SJCRH30 (cell line): ENCODE data around the gene GPR137C. TPM values are rescaled to one million over a fixed set of nuclear protein-coding genes. Genes with fewer than 3 reads are reported as not detected.
A peak's percentile ranks its signal among the peaks of the same experiment; 100 is the strongest.
"Not testable (repeated sequence)": the region's sequence is repeated elsewhere in the genome, so short reads cannot be mapped to it uniquely, and the experiment has no call there.

Source experiments
- DNase-seq, 2 experiments: peaks; one replicate each; pipeline ENCODE4 v3.0.0-alpha.2; 2015 to 2020
- H3K27ac ChIP-seq: fragments of 250-450 bp; sonication (Bioruptor Pico); 2 replicates; pipeline ENCODE4 v1.5.1; 2020; ENCODE audit warnings: mild to moderate bottlenecking, moderate library complexity
- H3K27me3 ChIP-seq: fragments of 250-450 bp; sonication (Bioruptor Pico); 2 replicates; pipeline ENCODE4 v1.5.1; 2020; ENCODE audit warnings: mild to moderate bottlenecking, moderate library complexity
- H3K36me3 ChIP-seq: fragments of 250-450 bp; sonication (Bioruptor Pico); 2 replicates; pipeline ENCODE4 v1.5.1; 2020; ENCODE audit warnings: mild to moderate bottlenecking, moderate library complexity
- H3K4me1 ChIP-seq: fragments of 250-450 bp; sonication (Bioruptor Pico); 2 replicates; pipeline ENCODE4 v1.5.1; 2020; ENCODE audit warnings: mild to moderate bottlenecking, moderate library complexity
- H3K4me3 ChIP-seq: fragments of 250-450 bp; sonication (Bioruptor Pico); 2 replicates; pipeline ENCODE4 v1.5.1; 2020; ENCODE audit warnings: mild to moderate bottlenecking, moderate library complexity
- H3K9me3 ChIP-seq: fragments of 250-450 bp; sonication (Bioruptor Pico); replicated peaks from 2 replicates; pipeline ENCODE4 v1.5.1; 2020; ENCODE audit warnings: mild to moderate bottlenecking, moderate library complexity
- total RNA-seq: library from RNA; depleted of rRNA; stranded (reverse); fragments of >200 nt; shearing (Covaris generic); gene quantifications from 2 replicates; pipeline ENCODE4 v1.2.3, GENCODE V29; 2014

GPR137C gene
- total RNA-seq, 1 experiment from 2014 or later: 2.7 TPM

DNA sequence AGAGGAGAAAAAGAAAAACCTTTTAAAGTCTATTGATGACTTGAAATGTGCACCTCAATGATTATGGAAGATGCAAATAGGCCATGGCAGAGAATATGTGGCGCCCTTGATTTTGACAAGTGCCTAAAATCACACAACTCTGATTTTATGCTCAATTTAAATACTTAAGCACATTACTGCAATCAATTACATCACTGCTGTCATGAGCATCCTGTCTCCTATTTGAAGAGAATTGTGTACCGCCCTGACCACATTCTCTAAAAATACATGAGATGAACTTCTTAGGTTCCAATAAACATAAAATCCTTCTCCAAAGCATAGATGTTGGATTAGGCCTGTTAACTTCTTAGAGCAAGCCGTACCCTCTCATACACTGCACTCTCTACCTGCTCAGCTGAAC lies 2.0 kb upstream of the GPR137C start:
- no peak for DNase-seq
- peaks cover 3% of the 10 kb centered on the region; the same call in 1 of the 2 replicates for H3K4me1 ChIP-seq
- no peaks in the 10 kb centered on the region for H3K27me3 ChIP-seq
- no peak overlapping the region for H3K27ac ChIP-seq
- no peak overlapping the region for H3K4me3 ChIP-seq
- H3K36me3 ChIP-seq: no peaks in the 10 kb centered on the region
- H3K9me3 ChIP-seq: no peaks in the 10 kb centered on the region

DNA sequence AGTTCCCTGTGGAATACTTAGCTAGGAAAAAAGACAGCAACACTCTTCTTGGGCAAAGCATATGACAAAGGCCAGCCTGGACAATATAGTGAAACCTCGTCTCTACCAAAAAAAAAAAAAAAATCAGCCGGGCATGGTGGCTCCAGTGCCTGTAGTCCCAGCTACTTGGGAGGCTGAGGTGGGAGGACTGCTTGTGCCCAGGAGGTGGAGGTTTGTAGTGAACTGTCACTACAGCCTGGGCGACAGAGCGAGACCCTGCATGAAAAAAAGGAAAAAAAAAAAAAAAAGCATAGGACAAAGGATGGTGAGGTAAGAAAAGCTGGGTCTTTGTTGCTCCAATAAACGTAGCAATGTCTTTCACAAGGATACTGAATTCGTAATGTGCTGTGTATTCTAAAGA lies 1.4 kb upstream of the GPR137C start:
- no peak overlapping the region for H3K27ac ChIP-seq

DNA sequence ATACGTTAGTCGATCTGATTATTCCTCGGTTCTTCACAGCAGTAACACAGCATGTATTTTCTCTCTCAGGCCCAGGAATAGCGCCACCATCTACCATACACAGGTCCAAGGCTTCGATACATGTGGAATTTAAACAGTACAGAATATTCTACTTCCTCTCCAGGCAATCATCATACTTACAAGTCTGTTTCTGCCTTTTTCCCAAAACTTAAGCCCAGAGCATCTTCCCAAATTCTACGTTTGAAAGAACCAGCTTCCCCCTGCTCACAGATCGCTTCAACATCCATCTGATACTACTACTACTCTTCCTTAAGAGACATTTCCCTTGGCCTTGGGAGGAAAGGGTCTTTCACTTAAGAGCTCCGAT lies 957 bp upstream of the GPR137C start:
- Histone ChIP-seq H3K27me3 (no peaks in the 10 kb centered on the region), H3K4me3 (peak overlapping the region; percentile 73), H3K27ac (peak overlapping the region; percentile 14; the same call in 1 of the 2 replicates), H3K4me1 (peaks cover 3% of the 10 kb centered on the region; the same call in 1 of the 2 replicates), H3K36me3 (no peaks in the 10 kb centered on the region), H3K9me3 (no peaks in the 10 kb centered on the region)
- peak in 1 of 2 experiments; percentile 38 for DNase-seq

More for the DNA sequence above, 1.4 kb upstream of the GPR137C start:
- DNase-seq: peak in 1 of 2 experiments; percentile 4
- peaks cover 3% of the 10 kb centered on the region; the same call in 1 of the 2 replicates for H3K4me1 ChIP-seq
- H3K27me3 ChIP-seq: no peaks in the 10 kb centered on the region
- peak overlapping the region; percentile 73 for H3K4me3 ChIP-seq
- H3K36me3 ChIP-seq: no peaks in the 10 kb centered on the region
- H3K9me3 ChIP-seq: no peaks in the 10 kb centered on the region

DNA sequence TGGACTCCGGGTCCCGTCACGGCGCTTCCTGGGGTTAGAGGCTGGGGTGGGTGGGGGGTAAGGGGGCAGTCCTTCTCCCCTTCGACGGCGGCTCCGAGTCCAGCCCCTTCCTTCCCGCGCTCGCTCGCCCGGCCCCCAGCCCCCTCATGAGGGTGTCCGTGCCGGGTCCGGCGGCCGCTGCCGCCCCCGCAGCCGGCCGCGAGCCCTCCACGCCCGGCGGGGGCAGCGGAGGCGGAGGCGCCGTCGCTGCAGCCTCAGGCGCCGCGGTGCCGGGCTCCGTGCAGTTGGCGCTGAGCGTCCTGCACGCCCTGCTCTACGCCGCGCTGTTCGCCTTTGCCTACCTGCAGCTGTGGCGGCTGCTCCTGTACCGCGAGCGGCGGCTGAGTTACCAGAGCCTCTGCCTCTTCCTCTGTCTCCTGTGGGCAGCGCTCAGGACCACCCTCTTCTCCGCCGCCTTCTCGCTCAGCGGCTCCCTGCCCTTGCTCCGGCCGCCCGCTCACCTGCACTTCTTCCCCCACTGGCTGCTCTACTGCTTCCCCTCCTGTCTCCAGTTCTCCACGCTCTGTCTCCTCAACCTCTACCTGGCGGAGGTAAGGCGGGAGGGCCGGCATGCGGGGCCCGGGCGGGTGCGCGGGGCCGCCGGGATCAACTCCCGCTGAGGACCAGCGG lies 500 bp downstream of the GPR137C start:
- peaks cover 3% of the 10 kb centered on the region; the same call in 1 of the 2 replicates for H3K4me1 ChIP-seq
- H3K27ac ChIP-seq: peak overlapping the region; percentile 49; the same call in 1 of the 2 replicates
- no peaks in the 10 kb centered on the region for H3K9me3 ChIP-seq
- H3K4me3 ChIP-seq: peak overlapping the region; percentile 73
- peak; percentile 54 to 58 for DNase-seq
- H3K27me3 ChIP-seq: no peaks in the 10 kb centered on the region
- H3K36me3 ChIP-seq: no peaks in the 10 kb centered on the region

DNA sequence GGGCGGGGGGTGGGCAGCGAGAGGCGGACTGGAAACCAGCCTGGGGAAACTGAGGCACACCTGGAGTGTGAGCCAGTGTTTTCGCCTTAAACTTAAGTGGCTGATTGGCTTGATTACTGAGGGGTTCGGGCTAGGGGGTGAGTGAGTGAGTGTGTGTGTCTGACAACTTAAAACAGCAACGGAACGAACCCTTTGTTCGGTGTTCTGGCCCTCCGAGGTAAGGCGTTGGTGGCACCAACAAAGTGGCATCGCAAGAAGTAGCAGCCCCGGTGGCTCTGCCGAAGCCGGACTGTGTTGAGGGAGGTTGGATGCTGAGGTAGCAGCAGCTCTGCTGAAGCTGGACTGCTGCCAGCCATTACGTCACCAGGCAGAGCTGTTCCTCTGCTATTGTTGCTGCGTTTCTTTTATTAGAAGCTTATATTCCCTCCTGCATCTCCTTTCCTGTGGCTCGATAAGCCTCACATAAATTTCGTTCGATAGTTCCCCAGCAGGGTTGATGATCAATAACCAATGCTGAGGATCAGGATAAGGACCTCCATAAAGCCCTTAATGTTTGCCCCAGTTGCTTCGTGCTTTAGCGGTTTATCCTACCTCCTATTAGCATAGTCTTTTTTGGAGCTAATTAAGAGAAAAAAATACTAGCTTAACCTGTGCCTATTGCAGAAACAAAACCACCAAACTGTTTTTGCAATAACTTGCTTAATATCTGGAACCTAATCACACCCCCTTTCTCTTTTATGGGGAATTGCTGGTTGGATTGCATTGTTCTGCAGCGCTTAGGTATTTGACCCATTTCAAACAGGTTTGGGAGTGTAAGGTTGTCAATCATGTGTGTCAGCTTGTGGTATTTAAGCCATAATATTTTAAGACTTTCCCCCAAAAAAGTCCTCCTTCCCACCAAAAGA lies 1.3 kb downstream of the GPR137C start:
- Histone ChIP-seq H3K9me3 (no peaks in the 10 kb centered on the region; the same call in 1 of the 2 replicates), H3K27me3 (no peaks in the 10 kb centered on the region), H3K36me3 (no peaks in the 10 kb centered on the region), H3K27ac (peak overlapping the region; percentile 49; the same call in 1 of the 2 replicates), H3K4me3 (peak overlapping the region; percentile 73), H3K4me1 (peaks cover 3% of the 10 kb centered on the region; the same call in 1 of the 2 replicates)
- peak; percentile 84 to 88 for DNase-seq

DNA sequence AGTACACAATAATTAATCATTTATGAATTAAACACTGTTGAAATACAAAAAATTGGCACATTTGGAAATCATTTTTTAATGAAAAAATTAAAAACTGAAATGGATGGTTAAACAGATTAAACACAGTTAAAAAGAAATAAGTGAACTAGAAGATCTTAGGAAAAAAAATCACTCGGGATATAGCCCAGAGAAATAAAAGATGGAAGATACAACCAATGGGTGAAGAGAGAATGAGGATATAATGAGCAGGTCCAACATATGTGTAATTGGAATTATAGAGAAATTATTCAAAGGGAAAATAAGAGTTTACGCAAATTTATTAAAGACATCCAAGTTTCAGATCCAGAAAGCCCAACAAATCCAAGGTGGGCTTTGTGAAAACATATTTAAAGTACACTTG lies 6.1 kb downstream of the GPR137C start:
- no peak for DNase-seq
- no peaks in the 10 kb centered on the region for H3K27me3 ChIP-seq
- H3K36me3 ChIP-seq: no peaks in the 10 kb centered on the region; the same call in 1 of the 2 replicates
- H3K4me1 ChIP-seq: peaks cover 3% of the 10 kb centered on the region; the same call in 1 of the 2 replicates
- no peaks in the 10 kb centered on the region; the same call in 1 of the 2 replicates for H3K9me3 ChIP-seq
- H3K4me3 ChIP-seq: no peak overlapping the region
- H3K27ac ChIP-seq: no peak overlapping the region

DNA sequence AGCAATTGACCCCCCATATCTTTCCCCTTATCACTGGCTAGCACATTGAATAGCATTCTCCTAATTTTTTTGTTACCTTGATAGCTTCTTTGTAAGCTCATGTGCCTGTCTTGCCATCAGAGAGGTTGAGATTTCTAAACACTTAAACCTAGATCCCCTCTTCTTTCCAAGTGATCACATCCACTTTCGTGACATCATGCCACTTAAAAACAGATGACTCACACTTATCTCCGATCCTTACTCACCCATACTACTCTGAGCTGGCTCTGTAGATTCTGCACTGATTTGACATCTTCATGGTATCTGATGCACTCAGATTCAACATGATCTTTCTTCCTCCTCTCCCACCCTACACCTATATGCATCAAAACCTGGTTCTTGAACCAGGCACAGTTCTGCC lies 10.5 kb downstream of the GPR137C start:
- no peak for DNase-seq
- Histone ChIP-seq H3K27ac (no peak overlapping the region), H3K36me3 (no peaks in the 10 kb centered on the region; the same call in 1 of the 2 replicates), H3K9me3 (no peaks in the 10 kb centered on the region; the same call in 1 of the 2 replicates), H3K4me1 (no peaks in the 10 kb centered on the region), H3K27me3 (no peaks in the 10 kb centered on the region), H3K4me3 (no peak overlapping the region)

DNA sequence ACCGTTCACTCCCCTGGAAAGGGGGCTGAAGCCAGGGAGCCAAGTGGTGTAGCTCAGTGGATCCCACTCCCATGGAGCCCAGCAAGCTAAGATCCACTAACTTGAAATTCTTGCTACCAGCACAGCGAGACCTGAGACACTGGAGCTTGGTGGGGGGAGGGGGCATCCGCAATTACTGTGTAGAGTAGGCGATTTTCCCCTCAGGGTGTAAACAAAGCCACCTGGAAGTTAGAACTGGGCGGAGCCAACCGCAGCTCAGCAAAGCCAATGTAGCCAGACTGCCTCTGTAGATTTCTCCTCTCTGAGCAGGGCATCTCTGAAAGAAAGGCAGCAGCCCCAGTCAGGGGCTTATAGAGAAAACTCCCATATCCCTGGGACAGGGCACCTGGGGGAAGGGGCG lies 15.8 kb downstream of the GPR137C start:
- peaks cover 14% of the 10 kb centered on the region for H3K9me3 ChIP-seq
- not testable (repeated sequence) for H3K4me3 ChIP-seq, H3K4me1 ChIP-seq, H3K27me3 ChIP-seq, DNase-seq, H3K27ac ChIP-seq, H3K36me3 ChIP-seq

DNA sequence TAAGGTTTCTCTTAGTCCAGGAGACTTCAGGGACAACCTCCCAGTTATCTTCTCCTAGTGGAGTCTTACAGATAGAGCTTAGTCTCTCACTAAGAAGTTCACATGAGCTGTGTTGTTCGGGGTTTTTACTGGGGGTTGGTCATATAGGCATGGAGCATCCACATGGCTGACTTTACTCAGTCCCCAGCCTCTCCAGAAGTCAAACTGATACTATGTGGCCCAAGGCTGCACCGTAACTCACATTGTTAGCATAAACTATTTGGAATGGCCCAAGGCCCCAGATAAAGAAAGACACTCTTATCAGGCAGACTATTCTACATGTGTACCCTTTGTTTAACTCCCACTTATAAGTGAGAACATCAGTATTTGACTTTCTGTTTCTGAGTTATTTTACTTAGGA lies 23.2 kb downstream of the GPR137C start:
- H3K4me1 ChIP-seq: no peaks in the 10 kb centered on the region
- no peak for DNase-seq
- H3K9me3 ChIP-seq: peaks cover 9% of the 10 kb centered on the region

DNA sequence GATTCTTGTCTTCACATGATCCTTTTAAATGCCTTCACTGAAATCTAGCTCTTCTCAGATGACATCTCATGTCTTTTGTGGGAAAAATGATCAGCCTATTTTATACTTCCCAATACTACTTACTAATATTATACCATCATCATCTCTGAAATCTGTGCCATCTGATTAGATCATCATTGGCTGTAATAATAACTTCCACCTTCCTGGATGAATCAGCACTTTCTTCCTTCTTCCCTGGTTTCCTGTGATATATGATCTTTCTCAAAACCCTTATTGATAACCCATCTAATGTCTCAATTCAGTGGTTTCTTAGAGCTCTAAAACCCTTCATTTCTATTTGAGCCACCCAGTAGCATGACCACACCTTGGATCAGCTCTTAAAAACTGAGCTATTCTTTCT lies 30.9 kb downstream of the GPR137C start:
- DNase-seq: no peak
- Histone ChIP-seq H3K9me3 (no peaks in the 10 kb centered on the region), H3K36me3 (no peaks in the 10 kb centered on the region), H3K27me3 (no peaks in the 10 kb centered on the region), H3K4me1 (no peaks in the 10 kb centered on the region), H3K4me3 (no peak overlapping the region), H3K27ac (no peak overlapping the region)

More for the DNA sequence above, 23.2 kb downstream of the GPR137C start:
- H3K27me3 ChIP-seq: no peaks in the 10 kb centered on the region
- H3K27ac ChIP-seq: no peak overlapping the region
- H3K36me3 ChIP-seq: no peaks in the 10 kb centered on the region
- no peak overlapping the region for H3K4me3 ChIP-seq

DNA sequence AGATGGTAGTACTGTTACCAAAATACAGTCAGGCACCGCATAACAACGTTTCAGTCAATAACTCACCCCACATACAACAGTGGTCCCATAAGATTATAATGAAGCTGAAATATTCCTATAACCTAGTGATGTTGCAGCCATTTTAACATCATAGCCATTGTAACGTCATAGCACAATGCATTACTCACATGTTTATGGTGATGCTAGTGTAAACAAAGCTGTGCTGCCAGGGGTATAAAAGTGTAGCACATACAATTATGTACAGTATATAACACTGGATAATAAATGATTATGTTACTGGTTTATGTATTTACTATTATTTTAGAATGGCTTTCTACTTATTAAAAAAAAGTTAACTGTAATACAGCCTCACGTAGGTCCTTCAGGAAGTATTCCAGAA lies 37.0 kb downstream of the GPR137C start:
- H3K4me3 ChIP-seq: no peak overlapping the region
- H3K27ac ChIP-seq: no peak overlapping the region
- H3K27me3 ChIP-seq: no peaks in the 10 kb centered on the region
- H3K9me3 ChIP-seq: no peaks in the 10 kb centered on the region
- no peaks in the 10 kb centered on the region for H3K4me1 ChIP-seq
- H3K36me3 ChIP-seq: no peaks in the 10 kb centered on the region
- DNase-seq: no peak

DNA sequence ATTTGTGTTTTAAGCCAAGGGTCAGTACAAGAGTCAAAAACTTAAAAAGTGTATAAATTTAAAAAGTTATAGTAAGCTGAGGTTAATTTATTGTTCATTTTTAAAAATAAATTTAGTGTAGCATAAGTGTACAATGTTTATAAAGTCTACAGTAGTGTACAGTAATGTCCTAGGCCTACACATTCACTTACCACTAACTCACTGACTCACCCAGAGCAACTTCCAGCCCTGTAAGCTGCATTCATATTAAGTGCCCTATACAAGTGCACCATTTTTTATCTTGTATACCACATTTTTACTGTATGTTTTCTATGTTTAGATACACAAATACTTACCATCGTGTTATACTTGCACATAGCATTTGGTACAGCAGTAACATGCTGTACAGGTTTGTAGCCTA lies 37.7 kb downstream of the GPR137C start:
- no peaks in the 10 kb centered on the region for H3K4me1 ChIP-seq
- no peak overlapping the region for H3K27ac ChIP-seq
- H3K9me3 ChIP-seq: no peaks in the 10 kb centered on the region
- no peaks in the 10 kb centered on the region for H3K36me3 ChIP-seq
- H3K27me3 ChIP-seq: no peaks in the 10 kb centered on the region
- DNase-seq: no peak
- H3K4me3 ChIP-seq: no peak overlapping the region

DNA sequence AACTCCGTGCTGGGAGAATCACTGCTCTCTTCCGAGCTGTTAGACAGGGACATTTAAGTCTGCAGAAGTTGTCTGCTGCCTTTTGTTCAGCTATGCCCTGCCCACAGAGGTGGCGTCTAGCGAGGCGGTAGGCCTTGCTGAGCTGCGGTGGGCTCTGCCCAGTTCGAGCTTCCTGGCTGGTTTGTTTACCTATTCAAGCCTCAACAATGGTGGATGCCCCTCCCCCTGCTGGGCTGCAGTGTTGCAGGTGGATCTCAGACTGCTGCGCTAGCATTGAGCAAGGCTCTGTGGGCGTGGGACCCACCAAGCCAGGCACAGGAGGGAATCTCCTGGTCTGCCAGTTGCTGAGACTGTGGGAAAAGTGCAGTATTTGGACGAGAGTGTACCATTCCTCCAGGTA lies 43.7 kb downstream of the GPR137C start:
- no peak for DNase-seq
- H3K27ac ChIP-seq: no peak overlapping the region
- H3K4me1 ChIP-seq: no peaks in the 10 kb centered on the region
- no peaks in the 10 kb centered on the region for H3K9me3 ChIP-seq
- H3K27me3 ChIP-seq: no peaks in the 10 kb centered on the region
- no peaks in the 10 kb centered on the region for H3K36me3 ChIP-seq
- H3K4me3 ChIP-seq: no peak overlapping the region

DNA sequence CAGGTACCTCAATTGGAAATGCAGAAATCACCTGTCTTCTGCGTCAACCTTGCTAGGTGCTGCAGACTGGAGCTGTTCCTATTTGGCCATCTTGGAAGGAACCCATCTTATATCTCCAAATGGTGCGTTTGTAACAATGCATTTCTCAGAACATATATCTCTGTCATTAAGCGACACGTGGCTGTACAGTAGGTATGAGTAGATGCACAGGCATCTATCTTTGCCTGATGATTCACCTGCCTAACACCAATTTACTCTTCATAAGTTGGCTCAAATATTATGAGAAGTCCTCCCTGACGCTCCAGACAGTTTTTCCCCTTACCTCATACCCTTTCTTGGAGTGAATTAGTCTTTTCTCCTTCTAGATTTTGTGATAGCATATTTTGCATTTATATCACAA lies 44.2 kb downstream of the GPR137C start:
- Histone ChIP-seq H3K27ac (no peak overlapping the region), H3K36me3 (no peaks in the 10 kb centered on the region), H3K4me3 (no peak overlapping the region), H3K4me1 (no peaks in the 10 kb centered on the region), H3K9me3 (no peaks in the 10 kb centered on the region), H3K27me3 (no peaks in the 10 kb centered on the region)
- no peak for DNase-seq

DNA sequence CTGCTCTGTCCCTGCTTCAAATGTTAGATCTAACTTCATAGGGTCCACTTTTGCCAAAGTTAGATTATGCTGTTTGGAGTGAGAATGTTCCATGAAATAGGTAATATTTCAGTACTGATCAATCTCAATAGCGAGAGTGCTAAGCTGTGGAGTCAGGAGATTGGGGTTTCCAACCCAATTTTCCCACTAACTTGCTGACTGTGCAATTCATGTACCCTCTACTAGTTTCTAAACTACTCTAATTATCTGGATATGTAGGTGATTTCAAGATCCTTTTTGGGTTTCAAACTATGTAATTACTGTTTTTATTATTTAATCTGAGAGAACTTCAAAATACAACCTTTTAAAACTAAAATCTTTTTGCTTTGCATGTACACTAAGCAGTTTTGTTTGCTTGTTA lies 45.9 kb downstream of the GPR137C start:
- Histone ChIP-seq H3K4me1 (no peaks in the 10 kb centered on the region), H3K36me3 (no peaks in the 10 kb centered on the region), H3K27me3 (no peaks in the 10 kb centered on the region), H3K27ac (no peak overlapping the region), H3K9me3 (no peaks in the 10 kb centered on the region), H3K4me3 (no peak overlapping the region)
- no peak for DNase-seq
